ENCODE results near the gene ANKRD17.

DNA sequence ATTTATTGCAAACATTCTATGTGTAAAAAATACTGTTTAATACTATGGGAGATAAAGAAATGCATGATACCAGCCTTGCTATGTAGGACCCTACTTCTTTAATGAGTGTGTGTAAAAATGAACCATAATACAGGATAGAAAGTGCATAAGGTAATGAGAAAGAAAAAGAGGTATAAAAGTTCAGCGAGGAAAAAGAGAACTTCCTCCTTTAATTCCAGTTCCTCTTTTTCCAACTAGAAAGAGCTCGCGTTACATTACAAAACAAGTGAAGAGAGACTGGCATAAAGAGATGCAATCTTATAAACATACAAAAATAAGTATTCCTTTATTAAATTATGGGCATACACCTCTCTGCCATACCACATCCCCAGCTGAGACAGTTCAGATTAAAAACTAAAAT, 77.4 kb downstream of the ANKRD17 start:
- TF ChIP-seq, protein P1, sequence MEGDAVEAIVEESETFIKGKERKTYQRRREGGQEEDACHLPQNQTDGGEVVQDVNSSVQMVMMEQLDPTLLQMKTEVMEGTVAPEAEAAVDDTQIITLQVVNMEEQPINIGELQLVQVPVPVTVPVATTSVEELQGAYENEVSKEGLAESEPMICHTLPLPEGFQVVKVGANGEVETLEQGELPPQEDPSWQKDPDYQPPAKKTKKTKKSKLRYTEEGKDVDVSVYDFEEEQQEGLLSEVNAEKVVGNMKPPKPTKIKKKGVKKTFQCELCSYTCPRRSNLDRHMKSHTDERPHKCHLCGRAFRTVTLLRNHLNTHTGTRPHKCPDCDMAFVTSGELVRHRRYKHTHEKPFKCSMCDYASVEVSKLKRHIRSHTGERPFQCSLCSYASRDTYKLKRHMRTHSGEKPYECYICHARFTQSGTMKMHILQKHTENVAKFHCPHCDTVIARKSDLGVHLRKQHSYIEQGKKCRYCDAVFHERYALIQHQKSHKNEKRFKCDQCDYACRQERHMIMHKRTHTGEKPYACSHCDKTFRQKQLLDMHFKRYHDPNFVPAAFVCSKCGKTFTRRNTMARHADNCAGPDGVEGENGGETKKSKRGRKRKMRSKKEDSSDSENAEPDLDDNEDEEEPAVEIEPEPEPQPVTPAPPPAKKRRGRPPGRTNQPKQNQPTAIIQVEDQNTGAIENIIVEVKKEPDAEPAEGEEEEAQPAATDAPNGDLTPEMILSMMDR (IDR thresholded peaks at IDR 0.05; ENCODE audit: extremely low read depth in 1 of 2, insufficient read depth in 1 of 2, low read depth in 1 of 2, low read length in 2 of 2) = no peak
- TF ChIP-seq MYC (IDR thresholded peaks at IDR 0.05; ENCODE audit: low read depth, low read length) (no peak), POLR2A (IDR thresholded peaks at IDR 0.05; ENCODE audit: low read depth, low read length) (no peak), POLR2AphosphoS5 (IDR thresholded peaks at IDR 0.05; ENCODE audit: insufficient read depth, low read depth, low read length) (no peak), EZH2 (IDR thresholded peaks at IDR 0.05; ENCODE audit: borderline replicate concordance, low read depth, low read length, severe bottlenecking) (no peak)
